GM12878 (cell line): ENCODE measurements around the gene CDH4. TPM values are rescaled to one million over a fixed set of nuclear protein-coding genes. Genes with fewer than 3 reads are reported as not detected.

Source experiments
- ATAC-seq: fragments of 200-7000 bp; cut with Tn5 transposase; 3 replicates; pipeline ENCODE4 v1.9.1; 2020; ENCODE audit warnings: mild to moderate bottlenecking, moderate library complexity
- BruUV-seq: library from RNA; stranded (reverse); fragments of 400-500 nt; replicated peaks from 2 replicates; lab custom pipeline; 2021; lab: Mats Ljungman, UMichigan
- CTCF ChIA-PET: fragments of 300-600 bp; sonication (Branson Sonifier 250); formaldehyde crosslinking; extraction: SDS; loops from one replicate; lab custom pipeline; 2021; ENCODE audit warnings: inconsistent platforms; lab: Yijun Ruan, JAX
- POLR2A ChIA-PET: fragments of 350-600 bp; formaldehyde crosslinking; extraction: SDS; loops from one replicate; lab custom pipeline; 2021; ENCODE audit warnings: inconsistent platforms; lab: Charles Lee
- RAD21 ChIA-PET: fragments of 300-600 bp; sonication (Branson Sonifier 250); formaldehyde crosslinking; loops from one replicate; lab custom pipeline; 2023; ENCODE audit warnings: antibody characterized with exemption; ENCODE audit not compliant: unreplicated experiment; lab: Charles Lee
- SMC1A ChIA-PET: fragments of 300-600 bp; sonication (Branson Sonifier 250); formaldehyde crosslinking; loops from one replicate; lab custom pipeline; 2023; ENCODE audit not compliant: unreplicated experiment, uncharacterized antibody; lab: Charles Lee
- DNase-seq: peaks from one replicate; pipeline ENCODE4 v3.0.0-alpha.2; 2011; ENCODE audit warnings: low read depth, low spot score
- FAIRE-seq: peaks from 3 replicates; lab custom pipeline; 2011; peaks lifted over from hg19 to GRCh38; lab: Jason Lieb, UNC
- H2AFZ ChIP-seq: 2 replicates; pipeline ENCODE4 v1.6.0; 2011; ENCODE audit warnings: low read depth, low read length, control low read depth; ENCODE audit not compliant: control insufficient read depth
- H3K27ac ChIP-seq: 2 replicates; pipeline ENCODE4 v1.5.1; 2011; ENCODE audit warnings: control low read depth; ENCODE audit not compliant: control insufficient read depth, insufficient read depth
- H3K27me3 ChIP-seq, 2 experiments: replicated peaks in 1 of 2; 2 replicates each; pipeline versions ENCODE4 v1.6.0 to v1.6.1; 2011; ENCODE audit warnings: low read length in 1 of 2; ENCODE audit not compliant: control insufficient read depth in 2 of 2, insufficient read depth in 2 of 2
- H3K36me3 ChIP-seq, 2 experiments: 2 replicates each; pipeline ENCODE4 v1.5.1; 2011; ENCODE audit warnings: low read length in 1 of 2; ENCODE audit not compliant: control insufficient read depth in 2 of 2, insufficient read depth in 2 of 2
- H3K4me1 ChIP-seq: 2 replicates; pipeline ENCODE4 v1.6.1; 2011; ENCODE audit warnings: mild to moderate bottlenecking, low read length, moderate library complexity, mixed read lengths; ENCODE audit not compliant: control insufficient read depth, insufficient read depth
- H3K4me2 ChIP-seq: 2 replicates; pipeline ENCODE4 v1.6.0; 2011; ENCODE audit warnings: control low read depth; ENCODE audit not compliant: control insufficient read depth, insufficient read depth
- H3K4me3 ChIP-seq: fragments of 200-600 bp; sonication (generic); 2 replicates; pipeline ENCODE4 v1.5.1; 2016
- H3K79me2 ChIP-seq: 2 replicates; pipeline ENCODE4 v1.6.0; 2011; ENCODE audit warnings: low read length; ENCODE audit not compliant: control insufficient read depth, insufficient read depth
- H3K9ac ChIP-seq: 2 replicates; pipeline ENCODE4 v1.8.0; 2011; ENCODE audit warnings: low read length, control low read depth, mixed read lengths; ENCODE audit not compliant: control insufficient read depth, insufficient read depth
- H3K9me3 ChIP-seq: replicated peaks from 3 replicates; pipeline ENCODE4 v1.5.1; 2011; ENCODE audit warnings: mild to moderate bottlenecking, low read length; ENCODE audit not compliant: control insufficient read depth, insufficient read depth
- H4K20me1 ChIP-seq: 2 replicates; pipeline ENCODE4 v1.6.0; 2011; ENCODE audit not compliant: control insufficient read depth, insufficient read depth
- BMI1 ChIP-seq: fragments of 450-650 bp; IDR thresholded peaks from 2 replicates; pipeline ENCODE4 v1.6.1; 2016; ENCODE audit warnings: mild to moderate bottlenecking, moderate library complexity, borderline replicate concordance
- CBX5 ChIP-seq: sonication (generic); IDR thresholded peaks from 2 replicates; pipeline ENCODE4 v1.6.1; 2016; ENCODE audit warnings: low read depth, moderate library complexity, mild to moderate bottlenecking, inconsistent platforms
- CEBPZ ChIP-seq: fragments of 150-350 bp; IDR thresholded peaks from 2 replicates; pipeline ENCODE4 v1.6.1; 2016; ENCODE audit warnings: low read depth, low read length
- IRF5 ChIP-seq: fragments of 450-650 bp; IDR thresholded peaks from 2 replicates; pipeline ENCODE4 v1.6.1; 2017; ENCODE audit warnings: borderline replicate concordance
- PKNOX1 ChIP-seq: fragments of 450-650 bp; IDR thresholded peaks from 2 replicates; pipeline ENCODE4 v1.6.1; 2016; ENCODE audit warnings: mild to moderate bottlenecking
- RAD21 ChIP-seq: IDR thresholded peaks from 2 replicates; pipeline ENCODE4 v1.6.1; 2011; ENCODE audit warnings: mild to moderate bottlenecking, low read depth, low read length, moderate library complexity; ENCODE audit not compliant: insufficient read depth
- SKIL ChIP-seq: fragments of 450-650 bp; IDR thresholded peaks from 2 replicates; pipeline ENCODE4 v1.6.1; 2017; ENCODE audit warnings: mild to moderate bottlenecking, low read depth, inconsistent platforms; ENCODE audit not compliant: poor library complexity, severe bottlenecking
- STAT1 ChIP-seq: fragments of 450-650 bp; conservative IDR thresholded peaks from 2 replicates; pipeline ENCODE4 v1.6.1; 2014; ENCODE audit warnings: antibody characterized with exemption, mild to moderate bottlenecking
- ZZZ3 ChIP-seq: IDR thresholded peaks from 2 replicates; pipeline ENCODE4 v1.6.1; 2011; ENCODE audit warnings: low read depth; ENCODE audit not compliant: control insufficient read depth, insufficient read length
- WGBS: methylation state at CpG from one replicate; pipeline ENCODE4 v1.1.6; 2016; ENCODE audit warnings: low lambda C conversion rate; ENCODE audit not compliant: insufficient replicate concordance, insufficient coverage; ENCODE audit errors: missing lambda C conversion rate; 5-methylcytosine and 5-hydroxymethylcytosine counted together
- in situ Hi-C: fragments of 300-500 bp; cut with MboI; formaldehyde crosslinking; loops from 9 replicates; pipeline ENCODE4 v1.14.3; 2018; ENCODE audit warnings: mixed read lengths
- intact Hi-C: fragments of 100-400 bp; cut with micrococcal nuclease; formaldehyde crosslinking; loops from one replicate; pipeline ENCODE4 v1.14.2; 2022; ENCODE audit not compliant: unreplicated experiment
- polyA plus RNA-seq, 11 experiments: library from polyadenylated mRNA; depleted of rRNA in 4 of 11; unstranded in 6 of 11; stranded (reverse) in 5 of 11; fragments of >200 nt; fragmentation: Nextera tagmentation in 4 of 11; fragmentation: Illumina TruSeq in 1 of 11; extraction: Ambion mirVana in 4 of 11; extraction: Trizol in 1 of 11; gene quantifications; 1 replicate in 1 of 11; 2 replicates in 10 of 11; pipeline versions ENCODE4 v1.2.1 to v1.2.3, GENCODE V29; 2011 to 2016; ENCODE audit warnings: inconsistent platforms in 2 of 11, missing spikeins in 2 of 11, low read depth in 1 of 11
- total RNA-seq, 4 experiments: library from RNA; depleted of rRNA in 3 of 4; stranded (reverse); fragments of >200 nt in 3 of 4; fragmentation: Illumina TruSeq in 1 of 4; extraction: Trizol in 1 of 4; gene quantifications; 2 replicates each; pipeline versions ENCODE4 v1.2.1 to v1.2.3, GENCODE V29; 2013 to 2021

CDH4 gene
- total and polyA plus RNA-seq, 10 of the 15 experiments (the other 5 are each of a cell fraction or from before 2014, with no cell fraction given) = not detected

GRCh38 chr20:61667056-61667792 lies 415.2 kb downstream of the CDH4 start:
- H2AFZ ChIP-seq = no peak overlapping the region
- no peak overlapping the region for H3K4me2 ChIP-seq
- no peaks in the 10 kb centered on the region for H3K79me2 ChIP-seq
- ChIA-PET SMC1A (no interaction called here), RAD21 (no interaction called here), POLR2A (no interaction called here), CTCF (no interaction called here)
- H3K27me3 ChIP-seq = no peaks in the 10 kb centered on the region
- in situ Hi-C loops (no loop called here), intact Hi-C loops (no loop called here)
- 42% methylated on average over 16 of the region's 20 CpGs for WGBS
- no peaks in the 10 kb centered on the region for H3K9me3 ChIP-seq
- H3K4me1 ChIP-seq = no peaks in the 10 kb centered on the region
- DNase-seq = no peak
- H3K4me3 ChIP-seq = no peak overlapping the region
- ATAC-seq = no peak
- FAIRE-seq = no peak
- no TSS peak for BruUV-seq
- H4K20me1 ChIP-seq = no peaks in the 10 kb centered on the region
- no peaks in the 10 kb centered on the region for H3K36me3 ChIP-seq
- TF ChIP-seq STAT1 = no peak
- TF ChIP-seq PKNOX1 = no peak
- no peak for TF ChIP-seq BMI1
- no peak for TF ChIP-seq SKIL
- TF ChIP-seq CEBPZ = no peak
- TF ChIP-seq ZZZ3 = no peak
- no peak for TF ChIP-seq RAD21
- TF ChIP-seq CBX5 = no peak
- no peak for TF ChIP-seq IRF5
- no peak overlapping the region for H3K9ac ChIP-seq
- no peak overlapping the region for H3K27ac ChIP-seq
